Panc1 (cell line): ENCODE measurements around the gene INPP5F.

Experiments used
- CTCF ChIP-seq: fragments of 450-650 bp; IDR thresholded peaks from 2 replicates; pipeline ENCODE4 v1.5.1; 2017; ENCODE audit warnings: mild to moderate bottlenecking
- SIN3A ChIP-seq: IDR thresholded peaks from 2 replicates; pipeline ENCODE4 v1.6.1; 2012; ENCODE audit warnings: low read depth, mild to moderate bottlenecking, low read length, moderate library complexity, borderline replicate concordance; ENCODE audit not compliant: insufficient read depth

- TF ChIP-seq CTCF (no peak), SIN3A (no peak)
Measured at GRCh38 chr10:119754936-119755335, 29.1 kb downstream of the INPP5F start.
